ENCODE measurements around the gene RPS6KA1. TPM values are rescaled to one million over a fixed set of nuclear protein-coding genes. Genes with fewer than 3 reads are reported as not detected.

RPS6KA1 gene
- total RNA-seq, 4 donors from 2014 or later, result 153 to 202 (median 174) TPM

DNA sequence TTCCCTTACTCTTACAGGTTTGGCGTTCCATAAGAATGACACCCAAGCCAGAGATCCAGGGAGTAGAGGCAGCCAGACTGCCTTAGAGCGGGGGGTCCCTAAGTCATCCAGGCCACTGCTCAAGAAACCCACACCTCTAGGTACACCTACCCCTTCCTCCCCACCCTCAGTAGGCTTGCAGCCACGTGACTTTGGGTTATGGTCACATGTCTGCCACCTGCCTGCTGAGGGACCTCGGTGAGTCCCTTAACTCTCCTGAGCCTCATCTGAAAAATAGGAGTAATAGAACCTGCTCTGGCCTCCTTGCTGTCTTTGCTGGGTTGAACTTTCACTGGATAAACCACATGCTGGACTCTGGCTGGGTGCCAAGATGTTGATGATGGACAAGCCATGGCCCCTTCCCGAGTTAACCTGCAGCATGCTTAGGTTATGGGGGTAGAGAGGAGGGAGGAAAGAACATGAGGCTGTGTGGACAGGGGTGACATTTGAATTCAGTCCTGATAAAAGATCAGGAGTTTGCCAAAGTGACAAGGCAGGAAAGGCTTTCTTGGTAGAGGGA, 4.5 kb downstream of the RPS6KA1 start:
- no peaks in the 10 kb centered on the region for H3K36me3 ChIP-seq
- H3K27me3 ChIP-seq, result no peaks in the 10 kb centered on the region
- intact Hi-C loops (cut with DNase I; ENCODE audit: low total_unique reads) (no loop called here), in situ Hi-C loops (cut with MboI; ENCODE audit: low pct_ligation_motif_present in 1 of 4, low pct_unique_long_range_greater_than_20kb in 1 of 4, low sequenced_read_pairs in 3 of 4) (no loop called here)
- peak overlapping the region in 3 of 4 donors; percentile 55 to 94 (median 92) for H3K27ac ChIP-seq
- TF ChIP-seq POLR2AphosphoS5 (IDR thresholded peaks at IDR 0.05), result no peak
- TF ChIP-seq CTCF (IDR thresholded peaks at IDR 0.05), result no peak
- H3K4me1 ChIP-seq, result peaks cover 17 to 86% (median 55%) of the 10 kb centered on the region in 4 donors
- 50 to 64% methylated on average over 4 to 5 of the region's 5 CpGs for WGBS, 2 donors (ENCODE audit: low coverage in 1 of 2)
- H3K9me3 ChIP-seq, result no peaks in the 10 kb centered on the region
- no peak overlapping the region for H3K4me3 ChIP-seq
- no peak for DNase-seq

DNA sequence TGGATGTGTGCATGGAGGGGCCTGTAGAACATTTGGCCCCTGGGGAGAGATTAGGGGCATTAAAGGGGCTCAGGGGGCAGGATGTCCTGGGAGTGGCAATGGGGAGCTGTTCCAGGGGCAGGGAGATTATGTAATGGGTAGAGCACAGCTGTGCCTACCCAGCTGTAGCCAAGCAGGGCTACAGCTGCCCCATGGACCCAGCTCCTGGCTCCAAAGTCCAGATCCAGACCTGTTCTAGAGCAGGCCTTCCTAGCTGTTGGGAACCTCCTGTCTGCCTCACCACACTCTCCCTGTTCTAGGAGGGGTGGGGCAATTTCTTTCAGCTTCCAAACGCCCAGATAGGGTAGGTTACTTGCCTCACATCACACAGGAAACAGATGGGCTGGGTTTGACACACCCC, 5.6 kb downstream of the RPS6KA1 start:
- in situ Hi-C loops (cut with MboI; ENCODE audit: low pct_ligation_motif_present in 1 of 4, low pct_unique_long_range_greater_than_20kb in 1 of 4, low sequenced_read_pairs in 3 of 4), result no loop called here
- intact Hi-C loops (cut with DNase I; ENCODE audit: low total_unique reads), result no loop called here
- H3K27me3 ChIP-seq, result no peaks in the 10 kb centered on the region
- peak; percentile 65 for DNase-seq
- H3K36me3 ChIP-seq, result no peaks in the 10 kb centered on the region
- H3K9me3 ChIP-seq, result no peaks in the 10 kb centered on the region
- no peak overlapping the region for H3K4me3 ChIP-seq
- TF ChIP-seq POLR2AphosphoS5 (IDR thresholded peaks at IDR 0.05) (peak in 2 of 3 donors; percentile 27 to 60), CTCF (IDR thresholded peaks at IDR 0.05) (no peak)
- peaks cover 18 to 90% (median 51%) of the 10 kb centered on the region in 4 donors for H3K4me1 ChIP-seq
- 20% methylated on average over 1 of the region's 1 CpG; no CpG with 5 or more reads in 1 of the 2 donors for WGBS, 2 donors (ENCODE audit: low coverage in 1 of 2)
- peak overlapping the region in 3 of 4 donors; percentile 55 to 94 (median 92) for H3K27ac ChIP-seq

DNA sequence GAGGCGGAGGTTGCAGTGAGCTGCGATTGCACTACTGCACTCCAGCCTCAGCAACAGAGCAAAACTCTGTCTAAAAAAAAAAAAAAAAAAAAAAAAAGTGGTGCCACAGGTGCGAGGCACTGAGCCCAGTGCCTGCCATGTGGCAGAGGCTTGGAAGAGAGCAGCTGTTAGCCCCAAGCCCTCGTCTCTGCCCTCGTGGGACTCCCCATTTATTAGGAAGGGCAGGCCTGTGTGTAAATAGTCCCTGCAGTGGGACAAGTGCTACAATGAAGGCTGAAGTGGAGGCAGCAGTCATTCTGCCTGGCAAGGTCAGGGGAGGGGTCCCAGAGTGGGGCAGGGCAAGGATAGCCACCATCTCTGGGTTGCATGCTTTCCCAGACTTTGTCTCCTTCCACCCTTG, 6.5 kb downstream of the RPS6KA1 start:
- Histone ChIP-seq H3K36me3 (no peaks in the 10 kb centered on the region), H3K4me1 (peaks cover 18 to 86% (median 43%) of the 10 kb centered on the region in 4 donors), H3K4me3 (no peak overlapping the region), H3K27me3 (no peaks in the 10 kb centered on the region), H3K9me3 (no peaks in the 10 kb centered on the region), H3K27ac (peak overlapping the region in 2 of 4 donors; percentile 72 to 94)
- intact Hi-C loops (cut with DNase I; ENCODE audit: low total_unique reads), result no loop called here
- DNase-seq, result no peak
- TF ChIP-seq POLR2AphosphoS5 (IDR thresholded peaks at IDR 0.05) (no peak), EP300 (IDR thresholded peaks at IDR 0.05; ENCODE audit: low read depth) (no peak), CTCF (IDR thresholded peaks at IDR 0.05) (no peak), POLR2A (IDR thresholded peaks at IDR 0.05) (no peak)
- in situ Hi-C loops (cut with MboI; ENCODE audit: low pct_ligation_motif_present in 1 of 4, low pct_unique_long_range_greater_than_20kb in 1 of 4, low sequenced_read_pairs in 3 of 4), result no loop called here
- 76 to 87% methylated on average over 3 to 5 of the region's 5 CpGs for WGBS, 2 donors (ENCODE audit: low coverage in 1 of 2)

GRCh38 chr1:26536521-26536920, 7.0 kb downstream of the RPS6KA1 start:
- peak overlapping the region in 2 of 4 donors; percentile 52 to 72 for H3K27ac ChIP-seq
- peaks cover 18 to 83% (median 41%) of the 10 kb centered on the region in 4 donors for H3K4me1 ChIP-seq
- WGBS, 2 donors (ENCODE audit: low coverage in 1 of 2), result 94% methylated on average over 2 of the region's 2 CpGs; no CpG with 5 or more reads in 1 of the 2 donors
- H3K4me3 ChIP-seq, result no peak overlapping the region
- TF ChIP-seq EP300 (IDR thresholded peaks at IDR 0.05; ENCODE audit: low read depth) (no peak), CTCF (IDR thresholded peaks at IDR 0.05) (no peak), POLR2AphosphoS5 (IDR thresholded peaks at IDR 0.05) (no peak), POLR2A (IDR thresholded peaks at IDR 0.05) (no peak)
- intact Hi-C loops (cut with DNase I; ENCODE audit: low total_unique reads), result no loop called here
- no peaks in the 10 kb centered on the region for H3K27me3 ChIP-seq
- in situ Hi-C loops (cut with MboI; ENCODE audit: low pct_ligation_motif_present in 1 of 4, low pct_unique_long_range_greater_than_20kb in 1 of 4, low sequenced_read_pairs in 3 of 4), result no loop called here
- DNase-seq, result no peak
- H3K36me3 ChIP-seq, result no peaks in the 10 kb centered on the region
- no peaks in the 10 kb centered on the region for H3K9me3 ChIP-seq
